ENCODE results near the gene SH3PXD2A. TPM values are rescaled to one million over a fixed set of nuclear protein-coding genes. Genes with fewer than 3 reads are reported as not detected.

SH3PXD2A gene
- total RNA-seq, 4 donors from 2014 or later, result 35.0 to 54.8 (median 45.4) TPM

GRCh38 chr10:103793429-103793828, 61.9 kb downstream of the SH3PXD2A start:
- intact Hi-C loops (cut with DNase I; ENCODE audit: low total_unique reads), result no loop called here

GRCh38 chr10:103792547-103792946, 62.8 kb downstream of the SH3PXD2A start:
- no peak overlapping the region for H3K4me3 ChIP-seq (ENCODE audit: low read depth, poor library complexity, severe bottlenecking)
- WGBS, 2 donors, result 74 to 75% methylated on average over 2 of the region's 2 CpGs
- intact Hi-C loops (cut with DNase I; ENCODE audit: low total_unique reads), result no loop called here
- TF ChIP-seq CTCF (IDR thresholded peaks at IDR 0.05) (no peak), POLR2A (IDR thresholded peaks at IDR 0.05) (no peak)
- no peak for DNase-seq (ENCODE audit: low spot score in 2 of 2)

More at GRCh38 chr10:103793429-103793828, 61.9 kb downstream of the SH3PXD2A start:
- TF ChIP-seq CTCF (IDR thresholded peaks at IDR 0.05) (no peak), POLR2A (IDR thresholded peaks at IDR 0.05) (no peak)
- 74 to 87% methylated on average over 3 of the region's 3 CpGs for WGBS, 2 donors
- DNase-seq (ENCODE audit: low spot score in 2 of 2), result no peak
- H3K4me3 ChIP-seq (ENCODE audit: low read depth, poor library complexity, severe bottlenecking), result no peak overlapping the region

GRCh38 chr10:103791858-103792257, 63.5 kb downstream of the SH3PXD2A start:
- TF ChIP-seq POLR2A (IDR thresholded peaks at IDR 0.05), result no peak
- TF ChIP-seq CTCF (IDR thresholded peaks at IDR 0.05), result no peak
- no peak for DNase-seq (ENCODE audit: low spot score in 2 of 2)
- intact Hi-C loops (cut with DNase I; ENCODE audit: low total_unique reads), result no loop called here
- H3K4me3 ChIP-seq (ENCODE audit: low read depth, poor library complexity, severe bottlenecking), result no peak overlapping the region
- WGBS, 2 donors, result 51 to 52% methylated on average over 3 of the region's 3 CpGs

- H3K4me3 ChIP-seq (ENCODE audit: low read depth, poor library complexity, severe bottlenecking), result no peak overlapping the region
- WGBS, 2 donors, result 89 to 94% methylated on average over 8 of the region's 8 CpGs
- TF ChIP-seq POLR2A (IDR thresholded peaks at IDR 0.05) (no peak), CTCF (IDR thresholded peaks at IDR 0.05) (no peak)
- intact Hi-C loops (cut with DNase I; ENCODE audit: low total_unique reads), result no loop called here
- DNase-seq (ENCODE audit: low spot score in 2 of 2), result no peak
These were observed 64.1 kb downstream of the SH3PXD2A start for GRCh38 chr10:103791291-103791690.

- intact Hi-C loops (cut with DNase I; ENCODE audit: low total_unique reads), result no loop called here
- no peak for TF ChIP-seq CTCF (IDR thresholded peaks at IDR 0.05)
- no peak for TF ChIP-seq POLR2A (IDR thresholded peaks at IDR 0.05)
- WGBS, 2 donors, result 75 to 83% methylated on average over 5 of the region's 5 CpGs
- no peak for DNase-seq (ENCODE audit: low spot score in 2 of 2)
- no peak overlapping the region for H3K4me3 ChIP-seq (ENCODE audit: low read depth, poor library complexity, severe bottlenecking)
These were observed 64.8 kb downstream of the SH3PXD2A start for GRCh38 chr10:103790580-103790979.

GRCh38 chr10:103789771-103790201, 65.6 kb downstream of the SH3PXD2A start:
- DNase-seq (ENCODE audit: low spot score in 2 of 2), result peak; percentile 86 to 93
- 33 to 41% methylated on average over 7 of the region's 7 CpGs for WGBS, 2 donors
- no peak for TF ChIP-seq CTCF (IDR thresholded peaks at IDR 0.05)
- no peak for TF ChIP-seq POLR2A (IDR thresholded peaks at IDR 0.05)
- intact Hi-C loops (cut with DNase I; ENCODE audit: low total_unique reads), result no loop called here
- no peak overlapping the region for H3K4me3 ChIP-seq (ENCODE audit: low read depth, poor library complexity, severe bottlenecking)
